LNCaP clone FGC (cell line): Measurements from ENCODE around the gene P4HA2.

ENCODE experiments used
- DNase-seq: peaks from one replicate; pipeline ENCODE4 v3.0.0-alpha.2; 2011; ENCODE audit warnings: low read depth
- H3K4me3 ChIP-seq: 2 replicates; pipeline ENCODE4 v1.5.1; 2011; ENCODE audit warnings: mild to moderate bottlenecking, low read depth, low read length, control low read depth
- CTCF ChIP-seq: IDR thresholded peaks from 2 replicates; pipeline ENCODE4 v1.5.1; 2012; ENCODE audit warnings: mild to moderate bottlenecking; ENCODE audit not compliant: control insufficient read depth, insufficient read depth; ENCODE audit errors: extremely low read depth

Gene P4HA2

GRCh38 chr5:132262882-132263547 lies 35.4 kb upstream of the P4HA2 start:
- no peak overlapping the region for H3K4me3 ChIP-seq
- TF ChIP-seq CTCF = no peak
- DNase-seq = no peak

GRCh38 chr5:132261881-132262845 lies 34.5 kb upstream of the P4HA2 start:
- no peak for TF ChIP-seq CTCF
- no peak for DNase-seq
- H3K4me3 ChIP-seq = no peak overlapping the region

- no peak overlapping the region for H3K4me3 ChIP-seq
- no peak for TF ChIP-seq CTCF
Measured at GRCh38 chr5:132260714-132261551, 33.3 kb upstream of the P4HA2 start.

GRCh38 chr5:132260051-132260450 lies 32.4 kb upstream of the P4HA2 start:
- no peak for DNase-seq
- H3K4me3 ChIP-seq = no peak overlapping the region
- no peak for TF ChIP-seq CTCF

More at GRCh38 chr5:132260714-132261551, 33.3 kb upstream of the P4HA2 start:
- no peak for DNase-seq

GRCh38 chr5:132259069-132259851 lies 31.6 kb upstream of the P4HA2 start:
- TF ChIP-seq CTCF = no peak
- H3K4me3 ChIP-seq = no peak overlapping the region
- DNase-seq = no peak
